T-cell (primary cell): Measurements from ENCODE around the gene ITPK1. TPM values are rescaled to one million over a fixed set of nuclear protein-coding genes. Genes with fewer than 3 reads are reported as not detected.

Experiments used
- ATAC-seq, 4 experiments: fragments of 200-7000 bp in 3 of 4; fragments of 150-1000 bp in 1 of 4; cut with Tn5 transposase; replicated peaks in 1 of 4; 1 replicate in 3 of 4; 2 replicates in 1 of 4; pipeline ENCODE4 v1.10.0; 2021; ENCODE audit warnings: moderate library complexity in 3 of 4, mild to moderate bottlenecking in 2 of 4, moderate number of reproducible peaks in 1 of 4
- CTCF ChIA-PET, 2 donors: fragments of 300-600 bp; sonication (Branson Sonifier 250); formaldehyde crosslinking; loops; one replicate each; lab custom pipeline; 2022; ENCODE audit warnings: antibody characterized with exemption in 2 of 2; lab: Charles Lee
- POLR2A ChIA-PET, 2 donors: fragments of 300-600 bp; sonication (Branson Sonifier 250); formaldehyde crosslinking; loops; one replicate each; lab custom pipeline; 2022; ENCODE audit warnings: antibody characterized with exemption in 2 of 2; lab: Charles Lee
- DNase-seq, 35 experiments: peaks; one replicate each; pipeline versions ENCODE4 v3.0.0 to v3.0.0-alpha.2; 2013 to 2023
- H3K27ac ChIP-seq: one replicate; pipeline ENCODE4 v1.5.1; 2013; ENCODE audit warnings: low read length
- H3K27me3 ChIP-seq, 2 experiments: replicated peaks in 1 of 2; 1 replicate in 1 of 2; 2 replicates in 1 of 2; pipeline versions ENCODE4 v1.6.1 to v1.7.0; 2013; ENCODE audit warnings: low read length in 1 of 2, mixed read lengths in 1 of 2; ENCODE audit not compliant: control insufficient read depth in 2 of 2, insufficient read depth in 2 of 2; ENCODE audit errors: extremely low read depth in 1 of 2
- H3K36me3 ChIP-seq, 2 donors: 1 replicate in 1 of 2; 2 replicates in 1 of 2; pipeline versions ENCODE4 v1.6.1 to v1.7.0; 2013; ENCODE audit warnings: low read length in 1 of 2; ENCODE audit not compliant: control insufficient read depth in 2 of 2, insufficient read depth in 1 of 2; ENCODE audit errors: extremely low read depth in 1 of 2
- H3K4me1 ChIP-seq, 2 experiments: 1 replicate in 1 of 2; 2 replicates in 1 of 2; pipeline versions ENCODE4 v1.6.1 to v1.7.0; 2013; ENCODE audit warnings: low read length in 2 of 2, mixed read lengths in 1 of 2; ENCODE audit not compliant: insufficient read depth in 2 of 2, control insufficient read depth in 1 of 2; ENCODE audit errors: extremely low read depth in 1 of 2
- H3K4me3 ChIP-seq, 2 donors: 1 replicate in 1 of 2; 2 replicates in 1 of 2; pipeline versions ENCODE4 v1.5.1 to v1.7.0; 2013; ENCODE audit warnings: mild to moderate bottlenecking in 2 of 2, low read length in 1 of 2, moderate library complexity in 1 of 2; ENCODE audit not compliant: control insufficient read depth in 1 of 2; ENCODE audit errors: extremely low read depth in 1 of 2
- H3K9me3 ChIP-seq: 2 replicates; pipeline ENCODE4 v1.7.0; 2013
- H3K27ac Mint-ChIP-seq, 2 donors: one replicate each; pipeline ENCODE4 v1.8.0; 2020 to 2021; ENCODE audit warnings: mild to moderate bottlenecking in 2 of 2, mixed read lengths in 2 of 2
- H3K27me3 Mint-ChIP-seq, 2 donors: one replicate each; pipeline ENCODE4 v1.8.0; 2021 to 2022; ENCODE audit warnings: mixed read lengths in 2 of 2
- H3K36me3 Mint-ChIP-seq: one replicate; pipeline ENCODE4 v1.8.0; 2021; ENCODE audit warnings: mixed read lengths
- H3K4me1 Mint-ChIP-seq, 3 donors: one replicate each; pipeline ENCODE4 v1.8.0; 2020 to 2022; ENCODE audit warnings: mixed read lengths in 3 of 3, mild to moderate bottlenecking in 1 of 3
- H3K4me3 Mint-ChIP-seq, 3 donors: one replicate each; pipeline ENCODE4 v1.8.0; 2020 to 2022; ENCODE audit warnings: mild to moderate bottlenecking in 3 of 3, mixed read lengths in 3 of 3, moderate library complexity in 3 of 3
- H3K9me3 Mint-ChIP-seq, 3 donors: one replicate each; pipeline ENCODE4 v1.8.0; 2020 to 2022; ENCODE audit warnings: mixed read lengths in 3 of 3
- WGBS: methylation state at CpG from one replicate; pipeline ENCODE4 v1.1.5; 2013; ENCODE audit warnings: missing lambda C conversion rate; ENCODE audit not compliant: insufficient coverage; 5-methylcytosine and 5-hydroxymethylcytosine counted together
- total RNA-seq, 35 experiments: library from RNA in 6 of 35; stranded (reverse) in 6 of 35; fragments of 120-200 nt in 1 of 35; gene quantifications; one replicate each; pipeline versions ENCODE4 v1.2.1 to v1.2.4 and lab custom pipeline; 2013 to 2026

ITPK1 gene
- total RNA-seq, 5 donors from 2014 or later (not counting 1 experiment from before 2014, with no cell fraction given), result 28.0 to 43.0 (median 39.5) TPM

DNA sequence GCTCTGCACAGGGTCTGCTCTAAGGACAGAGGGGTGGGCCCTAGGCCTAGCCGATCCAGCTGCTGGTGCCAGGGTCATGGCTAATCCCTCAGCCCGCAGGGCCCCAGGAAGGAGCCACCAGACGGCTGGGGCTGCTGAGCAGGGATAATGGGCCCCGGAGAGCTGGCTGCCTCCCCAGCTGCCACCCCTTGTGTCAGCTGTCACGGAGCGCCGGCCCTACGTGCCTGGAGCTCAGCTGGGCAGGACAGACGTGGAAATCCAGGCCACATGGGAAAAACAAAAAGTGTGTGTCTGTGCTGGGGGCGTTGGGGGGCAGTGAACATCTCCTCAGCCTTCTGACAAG is 156.6 kb downstream of the ITPK1 start:
- Mint-ChIP-seq H3K9me3 (no peaks in the 10 kb centered on the region), H3K27me3 (no peaks in the 10 kb centered on the region), H3K36me3 (peaks cover 24% of the 10 kb centered on the region), H3K27ac (no peak overlapping the region), H3K4me1 (no peaks in the 10 kb centered on the region), H3K4me3 (no peak overlapping the region)
- CTCF ChIA-PET, result interaction anchor here in 1 of 2 donors (0.6 kb wide), 1 partner anchor 11 kb away, joined by 4 read pairs; no protein-coding TSS in a partner anchor
- ATAC-seq (no peak), DNase-seq (no peak)
- POLR2A ChIA-PET, result interaction anchor here in 1 of 2 donors (0.6 kb wide), 1 partner anchor 158 kb away, joined by 3 read pairs; no protein-coding TSS in a partner anchor
- Histone ChIP-seq H3K4me3 (no peak overlapping the region), H3K27me3 (no peaks in the 10 kb centered on the region), H3K27ac (no peak overlapping the region), H3K36me3 (peaks cover 20 to 33% of the 10 kb centered on the region in 2 donors), H3K9me3 (no peaks in the 10 kb centered on the region), H3K4me1 (no peaks in the 10 kb centered on the region)
- 92% methylated on average over 7 of the region's 10 CpGs for WGBS

DNA sequence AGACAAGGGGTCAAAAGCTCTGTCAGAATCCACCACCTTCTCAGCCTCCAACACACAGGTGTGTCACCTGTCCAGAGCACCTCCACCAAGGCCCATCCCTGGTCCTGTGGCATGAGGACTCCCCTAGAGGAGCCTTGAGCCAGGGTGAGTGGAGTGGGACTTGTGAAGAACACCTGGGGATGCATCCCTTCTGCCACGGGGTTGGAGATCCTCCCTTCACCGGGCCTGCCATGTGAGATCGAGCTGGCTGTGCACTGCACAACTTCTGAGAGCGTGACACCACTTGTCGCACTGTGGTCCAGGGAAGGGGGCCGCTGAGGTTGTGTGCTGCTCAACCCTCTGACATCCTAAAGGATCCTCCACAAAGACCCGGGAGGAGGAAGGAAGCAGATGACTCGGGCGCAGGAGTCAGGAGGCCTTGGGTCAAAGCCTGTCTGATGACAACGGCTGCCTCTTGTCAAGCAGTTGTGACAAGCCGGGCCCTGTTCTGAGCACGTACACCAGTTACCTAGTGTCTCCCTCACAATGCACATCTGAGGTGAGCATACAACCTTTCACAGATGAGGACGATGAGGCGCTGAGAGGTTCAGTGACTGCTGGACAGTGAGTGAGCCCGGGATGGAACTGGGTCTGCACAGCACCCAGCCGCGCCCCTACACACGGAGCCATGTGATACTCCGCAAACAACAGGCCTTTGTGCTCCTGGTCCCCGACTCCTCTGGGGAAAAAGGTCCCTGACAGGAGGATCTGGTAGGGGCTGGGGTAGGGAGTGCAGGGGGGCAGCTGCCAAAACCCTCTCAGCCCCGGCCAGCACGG is 157.1 kb downstream of the ITPK1 start:
- Histone ChIP-seq H3K27ac (no peak overlapping the region), H3K27me3 (no peaks in the 10 kb centered on the region), H3K4me3 (no peak overlapping the region), H3K36me3 (peaks cover 20 to 33% of the 10 kb centered on the region in 2 donors), H3K9me3 (no peaks in the 10 kb centered on the region), H3K4me1 (no peaks in the 10 kb centered on the region)
- Mint-ChIP-seq H3K9me3 (no peaks in the 10 kb centered on the region), H3K27me3 (no peaks in the 10 kb centered on the region), H3K27ac (no peak overlapping the region), H3K4me1 (no peaks in the 10 kb centered on the region), H3K4me3 (no peak overlapping the region), H3K36me3 (peaks cover 22% of the 10 kb centered on the region)
- DNase-seq (no peak), ATAC-seq (no peak)
- ChIA-PET CTCF (no interaction called here), POLR2A (interaction anchor here in 1 of 2 donors (0.6 kb wide), 1 partner anchor 158 kb away, joined by 3 read pairs; no protein-coding TSS in a partner anchor)
- 98% methylated on average over 19 of the region's 22 CpGs for WGBS

DNA sequence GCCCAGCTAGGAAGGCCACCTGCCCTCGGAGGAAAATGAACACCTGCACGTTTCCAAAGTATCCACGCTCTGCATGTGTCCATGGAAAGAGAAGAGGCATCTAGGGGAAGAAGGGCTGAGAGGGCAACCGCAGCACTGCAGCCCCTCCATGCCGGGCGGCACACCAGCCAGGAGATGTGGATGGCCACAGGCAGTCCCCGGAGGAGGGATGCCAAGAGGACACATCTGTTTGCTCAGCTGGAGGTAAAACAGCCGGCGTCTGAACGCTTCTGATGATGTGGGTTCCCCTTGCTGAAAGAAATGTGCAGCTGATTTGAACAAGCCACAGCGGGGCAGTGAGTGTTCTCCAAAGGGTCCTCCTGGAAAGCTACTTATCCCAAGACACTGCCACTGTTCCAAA is 158.8 kb downstream of the ITPK1 start:
- no peak for DNase-seq
- Histone ChIP-seq H3K36me3 (peaks cover 20 to 33% of the 10 kb centered on the region in 2 donors), H3K27me3 (no peaks in the 10 kb centered on the region), H3K9me3 (no peaks in the 10 kb centered on the region), H3K4me3 (no peak overlapping the region), H3K4me1 (peaks cover 0 to 3% of the 10 kb centered on the region in 2 experiments), H3K27ac (no peak overlapping the region)
- Mint-ChIP-seq H3K4me1 (peaks cover 3 to 4% (median 3%) of the 10 kb centered on the region in 3 donors), H3K36me3 (peaks cover 20% of the 10 kb centered on the region), H3K27ac (no peak overlapping the region), H3K27me3 (no peaks in the 10 kb centered on the region), H3K4me3 (no peak overlapping the region), H3K9me3 (no peaks in the 10 kb centered on the region)
- 95% methylated on average over 10 of the region's 11 CpGs for WGBS
- CTCF ChIA-PET, result no interaction called here
- no peak for ATAC-seq
- POLR2A ChIA-PET, result no interaction called here

DNA sequence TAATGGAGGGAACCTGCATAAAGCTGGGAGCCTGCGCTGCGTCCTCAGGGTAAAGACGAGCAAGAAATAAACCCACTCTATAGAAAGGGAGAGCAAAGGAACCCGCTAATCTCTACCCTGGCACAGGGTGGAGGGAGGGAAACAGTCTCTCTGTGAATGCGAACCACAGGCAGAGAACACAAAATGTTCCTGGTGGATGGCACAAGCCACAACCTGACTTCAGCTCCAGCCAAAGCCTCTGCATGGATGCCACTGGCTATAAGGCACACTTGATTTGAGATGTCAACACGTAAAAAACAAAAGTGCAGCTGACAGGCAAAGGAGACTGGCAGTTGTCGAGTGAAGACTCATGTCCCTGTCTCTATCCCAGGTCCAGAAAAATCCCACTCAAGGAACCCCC is 160.3 kb downstream of the ITPK1 start:
- no CpG with 5 or more reads among the region's 7 CpGs for WGBS
- Mint-ChIP-seq H3K27ac (no peak overlapping the region), H3K4me1 (peaks cover 5 to 6% (median 5%) of the 10 kb centered on the region in 3 donors), H3K27me3 (no peaks in the 10 kb centered on the region), H3K4me3 (no peak overlapping the region), H3K9me3 (no peaks in the 10 kb centered on the region), H3K36me3 (peaks cover 29% of the 10 kb centered on the region)
- ATAC-seq, result no peak
- Histone ChIP-seq H3K27ac (no peak overlapping the region), H3K9me3 (no peaks in the 10 kb centered on the region), H3K4me3 (no peak overlapping the region), H3K27me3 (no peaks in the 10 kb centered on the region), H3K4me1 (peaks cover 0 to 8% of the 10 kb centered on the region in 2 experiments), H3K36me3 (peaks cover 13 to 36% of the 10 kb centered on the region in 2 donors)
- CTCF ChIA-PET, result interaction anchor here in 1 of 2 donors (0.6 kb wide), 2 partner anchors 108 to 185 kb away, joined by 4 to 6 read pairs; no protein-coding TSS in a partner anchor
- DNase-seq, result no peak
- POLR2A ChIA-PET, result no interaction called here

DNA sequence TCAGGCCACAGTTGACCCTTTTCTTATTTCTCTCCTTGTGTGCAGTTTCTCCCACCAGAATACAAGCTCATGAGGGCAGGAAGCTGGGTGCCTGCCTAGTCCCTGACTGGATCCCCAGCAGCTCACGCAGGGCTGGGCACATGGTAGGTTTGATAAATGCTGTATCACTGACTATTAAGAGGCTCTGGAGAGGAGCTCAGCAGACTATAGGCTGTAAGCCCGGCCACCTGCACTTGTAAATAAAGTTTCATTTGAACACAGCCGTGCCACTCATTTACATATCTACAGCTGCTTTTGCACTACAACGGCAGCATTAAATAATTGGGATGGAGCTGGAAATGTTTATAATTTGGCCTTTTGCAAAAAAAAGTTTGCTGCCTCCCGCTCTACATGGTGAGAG is 160.8 kb downstream of the ITPK1 start:
- H3K27me3 ChIP-seq, result no peaks in the 10 kb centered on the region
- H3K9me3 Mint-ChIP-seq, result no peaks in the 10 kb centered on the region
- ChIA-PET POLR2A (no interaction called here), CTCF (interaction anchor here in 1 of 2 donors (0.6 kb wide), 2 partner anchors 107 to 186 kb away, joined by 4 to 6 read pairs; no protein-coding TSS in a partner anchor)
- ATAC-seq, result no peak
- no peak overlapping the region for H3K27ac ChIP-seq
- H3K9me3 ChIP-seq, result no peaks in the 10 kb centered on the region
- no peak overlapping the region for H3K4me3 Mint-ChIP-seq
- no peak overlapping the region for H3K27ac Mint-ChIP-seq
- peaks cover 15 to 41% of the 10 kb centered on the region in 2 donors for H3K36me3 ChIP-seq
- peaks cover 0 to 8% of the 10 kb centered on the region in 2 experiments for H3K4me1 ChIP-seq
- H3K27me3 Mint-ChIP-seq, result no peaks in the 10 kb centered on the region
- peaks cover 5 to 6% (median 5%) of the 10 kb centered on the region in 3 donors for H3K4me1 Mint-ChIP-seq
- H3K36me3 Mint-ChIP-seq, result peaks cover 30% of the 10 kb centered on the region
- WGBS, result no CpG with 5 or more reads among the region's 5 CpGs
- no peak overlapping the region for H3K4me3 ChIP-seq
- DNase-seq, result no peak

DNA sequence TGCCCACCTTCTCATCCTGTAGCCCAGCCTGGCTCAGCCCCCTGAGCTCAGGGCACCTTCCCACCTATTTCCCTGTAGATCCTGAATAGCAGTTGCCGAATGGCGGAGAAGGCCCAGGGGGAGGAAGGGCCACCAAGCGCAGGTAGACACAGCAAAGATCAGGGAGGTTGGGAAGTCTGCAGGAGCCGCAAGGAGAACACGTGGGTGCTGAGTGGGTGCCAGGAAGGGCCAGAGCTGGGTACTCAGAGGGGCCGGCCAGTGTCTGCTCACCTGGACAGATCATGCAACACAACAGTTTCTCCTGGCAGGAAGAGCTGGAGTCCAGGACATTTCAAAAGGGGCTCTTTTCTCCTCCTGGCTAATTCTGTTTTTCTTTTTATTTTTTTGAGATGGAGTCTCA is 162.2 kb downstream of the ITPK1 start:
- H3K36me3 Mint-ChIP-seq, result peaks cover 33% of the 10 kb centered on the region

More for the DNA sequence above, 162.2 kb downstream of the ITPK1 start:
- ChIA-PET POLR2A (interaction anchor here in 1 of 2 donors (0.5 kb wide), 1 partner anchor 404 kb away, joined by 3 read pairs; no protein-coding TSS in a partner anchor), CTCF (no interaction called here)
- H3K9me3 Mint-ChIP-seq, result no peaks in the 10 kb centered on the region
- H3K36me3 ChIP-seq, result peaks cover 14 to 41% of the 10 kb centered on the region in 2 donors
- H3K4me1 Mint-ChIP-seq, result peaks cover 5 to 6% (median 5%) of the 10 kb centered on the region in 3 donors
- no peaks in the 10 kb centered on the region for H3K9me3 ChIP-seq
- H3K27ac Mint-ChIP-seq, result peak overlapping the region in 1 of 2 donors; percentile 34
- no peak overlapping the region for H3K4me3 Mint-ChIP-seq
- peaks cover 0 to 8% of the 10 kb centered on the region in 2 experiments for H3K4me1 ChIP-seq
- DNase-seq (no peak), ATAC-seq (no peak)
- no peaks in the 10 kb centered on the region for H3K27me3 Mint-ChIP-seq
- H3K27me3 ChIP-seq, result no peaks in the 10 kb centered on the region
- H3K27ac ChIP-seq, result no peak overlapping the region
- H3K4me3 ChIP-seq, result no peak overlapping the region
- 97% methylated on average over 4 of the region's 6 CpGs for WGBS
